NCI-H2171 treated with DMSO at 0.1 percent for 48 hours (cell line): ENCODE results near the gene SLC12A5.

Source experiments
- DNase-seq: peaks from one replicate; lab custom pipeline; 2025; lab: John Stamatoyannopoulos, UW

Gene SLC12A5

GRCh38 chr20:46028110-46028509, 905 bp upstream of the SLC12A5 start:
- no peak for DNase-seq

GRCh38 chr20:46030284-46031013, 1.4 kb downstream of the SLC12A5 start:
- no peak for DNase-seq

- peak; percentile 35 for DNase-seq
Measured at GRCh38 chr20:46031014-46031569, 2.1 kb downstream of the SLC12A5 start.

GRCh38 chr20:46031701-46032254, 2.8 kb downstream of the SLC12A5 start:
- DNase-seq, result peak; percentile 95

- no peak for DNase-seq
Measured at GRCh38 chr20:46034039-46034438, 5.0 kb downstream of the SLC12A5 start.

- DNase-seq, result no peak
Measured at GRCh38 chr20:46035253-46035652, 6.2 kb downstream of the SLC12A5 start.

GRCh38 chr20:46035713-46036112, 6.7 kb downstream of the SLC12A5 start:
- DNase-seq, result no peak

GRCh38 chr20:46036370-46036769, 7.4 kb downstream of the SLC12A5 start:
- no peak for DNase-seq

- no peak for DNase-seq
Measured at GRCh38 chr20:46037036-46037435, 8.0 kb downstream of the SLC12A5 start.

- no peak for DNase-seq
Measured at GRCh38 chr20:46040902-46041535, 12.0 kb downstream of the SLC12A5 start.

- no peak for DNase-seq
Measured at GRCh38 chr20:46043556-46043955, 14.5 kb downstream of the SLC12A5 start.

GRCh38 chr20:46044896-46045295, 15.9 kb downstream of the SLC12A5 start:
- no peak for DNase-seq

- DNase-seq, result no peak
Measured at GRCh38 chr20:46046588-46047310, 17.7 kb downstream of the SLC12A5 start.

GRCh38 chr20:46047821-46048220, 18.8 kb downstream of the SLC12A5 start:
- no peak for DNase-seq

- DNase-seq, result no peak
Measured at GRCh38 chr20:46049190-46049589, 20.2 kb downstream of the SLC12A5 start.

- no peak for DNase-seq
Measured at GRCh38 chr20:46049815-46050214, 20.8 kb downstream of the SLC12A5 start.

GRCh38 chr20:46050444-46050843, 21.4 kb downstream of the SLC12A5 start:
- no peak for DNase-seq

- DNase-seq, result no peak
Measured at GRCh38 chr20:46050885-46051284, 21.9 kb downstream of the SLC12A5 start.

GRCh38 chr20:46051556-46052308, 22.7 kb downstream of the SLC12A5 start:
- DNase-seq, result peak; percentile 94

GRCh38 chr20:46053416-46053815, 24.4 kb downstream of the SLC12A5 start:
- DNase-seq, result no peak

- no peak for DNase-seq
Measured at GRCh38 chr20:46054606-46055005, 25.6 kb downstream of the SLC12A5 start.

- DNase-seq, result no peak
Measured at GRCh38 chr20:46055269-46055668, 26.3 kb downstream of the SLC12A5 start.
